Measurements from ENCODE around the gene FLNC. TPM values are rescaled to one million over a fixed set of nuclear protein-coding genes. Genes with fewer than 3 reads are reported as not detected.

Gene FLNC
- total and polyA plus RNA-seq, 9 of the 15 experiments (the other 6 are each of a cell fraction or from before 2014, with no cell fraction given) = 0.90 to 155 (median 28.8) TPM

GRCh38 chr7:128830231-128831177 lies at the start of gene FLNC (continued):
- peak; percentile 98 for TF ChIP-seq VEZF1 (CRISPR knock-in tag; IDR thresholded peaks at IDR 0.05)
- TF ChIP-seq ZNF431 (CRISPR knock-in tag; IDR thresholded peaks at IDR 0.05) = peak; percentile 45; the same call in 1 of the 2 replicates
- peak; percentile 87 for TF ChIP-seq POLR2G (IDR thresholded peaks at IDR 0.05; ENCODE audit: low read depth, low read length)
- peak; percentile 70 for TF ChIP-seq SAP30 (IDR thresholded peaks at IDR 0.05; ENCODE audit: borderline replicate concordance, insufficient read depth, low read depth, low read length, poor library complexity, severe bottlenecking)
- TF ChIP-seq TBP (optimal IDR thresholded peaks at IDR 0.05; ENCODE audit: low read depth, low read length) = peak; percentile 57
- no peak for TF ChIP-seq POLR3G (IDR thresholded peaks at IDR 0.05; ENCODE audit: extremely low read depth, insufficient read length, insufficient replicate concordance)
- peak; percentile 73 for TF ChIP-seq ARID4B (CRISPR knock-in tag; IDR thresholded peaks at IDR 0.05)
- peak; percentile 40; the same call in 1 of the 2 replicates for TF ChIP-seq MTA1 (IDR thresholded peaks at IDR 0.05; ENCODE audit: borderline replicate concordance)
- TF ChIP-seq, protein P1, sequence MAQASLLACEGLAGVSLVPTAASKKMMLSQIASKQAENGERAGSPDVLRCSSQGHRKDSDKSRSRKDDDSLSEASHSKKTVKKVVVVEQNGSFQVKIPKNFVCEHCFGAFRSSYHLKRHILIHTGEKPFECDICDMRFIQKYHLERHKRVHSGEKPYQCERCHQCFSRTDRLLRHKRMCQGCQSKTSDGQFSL (CRISPR knock-in tag; IDR thresholded peaks at IDR 0.05) = peak; percentile 59; the same call in 1 of the 2 replicates
- TF ChIP-seq, protein P1 (tag; IDR thresholded peaks at IDR 0.05) = no peak
- TF ChIP-seq CCNT2 (IDR thresholded peaks at IDR 0.05; ENCODE audit: borderline replicate concordance, extremely low read depth, insufficient read length, low read depth, low read length) = peak; percentile 79
- TF ChIP-seq, protein P2, sequence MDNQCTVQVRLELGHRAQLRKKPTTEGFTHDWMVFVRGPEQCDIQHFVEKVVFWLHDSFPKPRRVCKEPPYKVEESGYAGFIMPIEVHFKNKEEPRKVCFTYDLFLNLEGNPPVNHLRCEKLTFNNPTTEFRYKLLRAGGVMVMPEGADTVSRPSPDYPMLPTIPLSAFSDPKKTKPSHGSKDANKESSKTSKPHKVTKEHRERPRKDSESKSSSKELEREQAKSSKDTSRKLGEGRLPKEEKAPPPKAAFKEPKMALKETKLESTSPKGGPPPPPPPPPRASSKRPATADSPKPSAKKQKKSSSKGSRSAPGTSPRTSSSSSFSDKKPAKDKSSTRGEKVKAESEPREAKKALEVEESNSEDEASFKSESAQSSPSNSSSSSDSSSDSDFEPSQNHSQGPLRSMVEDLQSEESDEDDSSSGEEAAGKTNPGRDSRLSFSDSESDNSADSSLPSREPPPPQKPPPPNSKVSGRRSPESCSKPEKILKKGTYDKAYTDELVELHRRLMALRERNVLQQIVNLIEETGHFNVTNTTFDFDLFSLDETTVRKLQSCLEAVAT (IDR thresholded peaks at IDR 0.05) = peak; percentile 62 to 87; a peak in 2 of 4 replicates
- peak; percentile 35; the same call in 1 of the 2 replicates for TF ChIP-seq TAF7 (tag; IDR thresholded peaks at IDR 0.05)
- TF ChIP-seq CHD4 (IDR thresholded peaks at IDR 0.05; ENCODE audit: insufficient read depth, insufficient replicate concordance, low read depth, low read length, poor library complexity, severe bottlenecking) = no peak
- TF ChIP-seq ZNF121 (CRISPR knock-in tag; conservative IDR thresholded peaks at IDR 0.05) = no peak
- peak; percentile 44 for TF ChIP-seq SUPT5H (IDR thresholded peaks at IDR 0.05)
